Measurements from ENCODE around the gene CCDC39. TPM values are rescaled to one million over a fixed set of nuclear protein-coding genes. Genes with fewer than 3 reads are reported as not detected.

CCDC39 gene
- total RNA-seq (not detected in 2 replicates), polyA plus RNA-seq (0.62 TPM in 1 of 2 replicates, not detected in the other)

GRCh38 chr3:180679178-180680096 lies at the start of gene CCDC39:
Gene CCDC39 (minus strand): TSS chr3:180679489. CDS start chr3:180679380, 109 bp downstream.
- no peaks in the 10 kb centered on the region for H3K9me3 ChIP-seq (ENCODE audit: low read depth)
- no peaks in the 10 kb centered on the region for H3K36me3 ChIP-seq
- H3K27me3 ChIP-seq, result peaks cover 21% of the 10 kb centered on the region
- TF ChIP-seq CTCF (IDR thresholded peaks at IDR 0.05; ENCODE audit: low read depth, low read length), result no peak
- H3K27ac ChIP-seq, result no peak within 1 kb of the TSS
- no peaks in the 10 kb centered on the region for H3K4me1 ChIP-seq (ENCODE audit: low read depth)
- H3K4me3 ChIP-seq, result peak within 1 kb of the TSS; percentile 71
- DNase-seq (ENCODE audit: low read depth in 1 of 2, low spot score in 1 of 2), result peak; percentile 66 to 88

- Histone ChIP-seq H3K36me3 (no peaks in the 10 kb centered on the region), H3K4me3 (no peak overlapping the region), H3K4me1 (ENCODE audit: low read depth) (no peaks in the 10 kb centered on the region), H3K9me3 (ENCODE audit: low read depth) (no peaks in the 10 kb centered on the region), H3K27me3 (no peaks in the 10 kb centered on the region), H3K27ac (no peak overlapping the region)
- DNase-seq (ENCODE audit: low read depth in 1 of 2, low spot score in 1 of 2), result no peak
- no peak for TF ChIP-seq CTCF (IDR thresholded peaks at IDR 0.05; ENCODE audit: low read depth, low read length)
Measured at GRCh38 chr3:180720012-180720411, 40.7 kb upstream of the CCDC39 start.

GRCh38 chr3:180707896-180708295 lies 28.6 kb upstream of the CCDC39 start:
- DNase-seq (ENCODE audit: low read depth in 1 of 2, low spot score in 1 of 2), result no peak
- H3K27ac ChIP-seq, result no peak overlapping the region

GRCh38 chr3:180705619-180706018 lies 26.3 kb upstream of the CCDC39 start:
- H3K9me3 ChIP-seq (ENCODE audit: low read depth), result no peaks in the 10 kb centered on the region
- no peaks in the 10 kb centered on the region for H3K36me3 ChIP-seq
- H3K4me3 ChIP-seq, result no peak overlapping the region
- no peaks in the 10 kb centered on the region for H3K4me1 ChIP-seq (ENCODE audit: low read depth)
- H3K27ac ChIP-seq, result no peak overlapping the region
- no peak for DNase-seq (ENCODE audit: low read depth in 1 of 2, low spot score in 1 of 2)
- no peaks in the 10 kb centered on the region for H3K27me3 ChIP-seq
- no peak for TF ChIP-seq CTCF (IDR thresholded peaks at IDR 0.05; ENCODE audit: low read depth, low read length)

More at GRCh38 chr3:180707896-180708295, 28.6 kb upstream of the CCDC39 start:
- H3K4me3 ChIP-seq, result no peak overlapping the region
- H3K27me3 ChIP-seq, result no peaks in the 10 kb centered on the region
- H3K4me1 ChIP-seq (ENCODE audit: low read depth), result no peaks in the 10 kb centered on the region
- H3K36me3 ChIP-seq, result no peaks in the 10 kb centered on the region
- no peak for TF ChIP-seq CTCF (IDR thresholded peaks at IDR 0.05; ENCODE audit: low read depth, low read length)
- no peaks in the 10 kb centered on the region for H3K9me3 ChIP-seq (ENCODE audit: low read depth)

- Histone ChIP-seq H3K4me3 (no peak overlapping the region), H3K27ac (no peak overlapping the region), H3K4me1 (ENCODE audit: low read depth) (no peaks in the 10 kb centered on the region), H3K9me3 (ENCODE audit: low read depth) (no peaks in the 10 kb centered on the region), H3K27me3 (no peaks in the 10 kb centered on the region), H3K36me3 (no peaks in the 10 kb centered on the region)
- DNase-seq (ENCODE audit: low read depth in 1 of 2, low spot score in 1 of 2), result no peak
- TF ChIP-seq CTCF (IDR thresholded peaks at IDR 0.05; ENCODE audit: low read depth, low read length), result no peak
Measured at GRCh38 chr3:180704532-180704931, 25.2 kb upstream of the CCDC39 start.
